HepG2 (cell line): ENCODE measurements around the gene PUS1. TPM values are rescaled to one million over a fixed set of nuclear protein-coding genes. Genes with fewer than 3 reads are reported as not detected.

Experiments
- ATAC-seq: fragments of 200-7000 bp; cut with Tn5 transposase; 3 replicates; pipeline ENCODE4 v1.9.1; 2020; ENCODE audit warnings: mild to moderate bottlenecking, moderate library complexity
- BruUV-seq: library from RNA; stranded (reverse); fragments of 400-500 nt; replicated peaks from 2 replicates; lab custom pipeline; 2021; lab: Mats Ljungman, UMichigan
- CTCF ChIA-PET: fragments of 300-600 bp; formaldehyde crosslinking; extraction: SDS; loops from one replicate; lab custom pipeline; 2021; ENCODE audit warnings: low total read pairs, inconsistent platforms, low intra/inter-chr PET ratio; lab: Yijun Ruan, JAX
- POLR2A ChIA-PET: fragments of 350-600 bp; sonication (Branson Sonifier 250); formaldehyde crosslinking; loops from one replicate; lab custom pipeline; 2020; ENCODE audit warnings: antibody characterized with exemption, inconsistent platforms; lab: Yijun Ruan, JAX
- DNase-seq: peaks from one replicate; pipeline ENCODE4 v3.0.0-alpha.2; 2015; ENCODE audit warnings: low spot score
- FAIRE-seq: peaks from 3 replicates; lab custom pipeline; 2011; peaks lifted over from hg19 to GRCh38; lab: Jason Lieb, UNC
- H2AFZ ChIP-seq: one replicate; pipeline ENCODE4 v1.6.1; 2011; ENCODE audit warnings: low read length, inconsistent platforms
- H3K27ac ChIP-seq: fragments of 300-600 bp; 3 replicates; pipeline ENCODE4 v1.8.0; 2011; ENCODE audit warnings: mixed run types, mild to moderate bottlenecking, mixed read lengths, low read length, inconsistent platforms; ENCODE audit not compliant: insufficient read depth; ENCODE audit errors: extremely low read length
- H3K27me3 ChIP-seq, 2 experiments: fragments of 200-600 bp in 1 of 2; 2 replicates in 1 of 2; 3 replicates in 1 of 2; pipeline versions ENCODE4 v1.6.0 to v1.8.0; 2011; ENCODE audit warnings: low read length in 2 of 2, mild to moderate bottlenecking in 2 of 2, moderate library complexity in 2 of 2, inconsistent platforms in 1 of 2; ENCODE audit not compliant: insufficient read depth in 2 of 2, control insufficient read depth in 1 of 2
- H3K36me3 ChIP-seq, 2 experiments: fragments of 200-600 bp in 1 of 2; replicated peaks in 1 of 2; 2 replicates in 1 of 2; 3 replicates in 1 of 2; pipeline versions ENCODE4 v1.5.1 to v1.8.0; 2011; ENCODE audit warnings: low read length in 2 of 2, inconsistent platforms in 1 of 2; ENCODE audit not compliant: insufficient read depth in 2 of 2, control insufficient read depth in 1 of 2
- H3K4me1 ChIP-seq: 2 replicates; pipeline ENCODE4 v1.5.1; 2012; ENCODE audit warnings: low read length, inconsistent platforms; ENCODE audit not compliant: insufficient read depth
- H3K4me2 ChIP-seq: 2 replicates; pipeline ENCODE4 v1.6.0; 2011; ENCODE audit warnings: low read depth, low read length, inconsistent platforms
- H3K4me3 ChIP-seq, 3 experiments: fragments of 200-600 bp in 1 of 3; sonication (generic), shearing (Covaris generic) in 1 of 3; replicated peaks in 1 of 3; 2 replicates each; pipeline ENCODE4 v1.5.1; 2011 to 2016; ENCODE audit warnings: low read length in 3 of 3, inconsistent platforms in 2 of 3, low read depth in 2 of 3, mild to moderate bottlenecking in 2 of 3, control low read depth in 1 of 3, mixed read lengths in 1 of 3; ENCODE audit not compliant: insufficient read depth in 1 of 3
- H3K79me2 ChIP-seq: one replicate; pipeline ENCODE4 v1.6.1; 2011; ENCODE audit warnings: low read length, inconsistent platforms; ENCODE audit not compliant: insufficient read depth
- H3K9ac ChIP-seq: 2 replicates; pipeline ENCODE4 v1.6.0; 2011; ENCODE audit warnings: mild to moderate bottlenecking, low read depth, low read length, inconsistent platforms; ENCODE audit not compliant: insufficient read depth
- H3K9me3 ChIP-seq: 2 replicates; pipeline ENCODE4 v1.5.1; 2012; ENCODE audit warnings: mild to moderate bottlenecking, low read length
- H4K20me1 ChIP-seq: 2 replicates; pipeline ENCODE4 v1.6.0; 2011; ENCODE audit warnings: inconsistent platforms, mild to moderate bottlenecking, low read length, moderate library complexity; ENCODE audit not compliant: insufficient read depth
- MAFK ChIP-seq, 2 experiments: IDR thresholded peaks in 1 of 2; conservative IDR thresholded peaks in 1 of 2; 2 replicates each; pipeline ENCODE4 v1.6.1; 2011; ENCODE audit warnings: improper control_type of control experiment in 2 of 2, low read length in 2 of 2
- SSRP1 ChIP-seq: IDR thresholded peaks from 2 replicates; pipeline ENCODE4 v1.6.1; 2016; ENCODE audit warnings: control low read depth
- ZNF12 ChIP-seq: sonication (generic); formaldehyde crosslinking; IDR thresholded peaks from 2 replicates; pipeline ENCODE4 v1.5.0; 2020; ENCODE audit warnings: missing genetic modification reagents
- ZNF143 ChIP-seq: sonication (generic); formaldehyde crosslinking; IDR thresholded peaks from 2 replicates; pipeline ENCODE4 v1.4.0; 2020; ENCODE audit warnings: missing genetic modification reagents
- ZNF17 ChIP-seq: sonication (generic); formaldehyde crosslinking; IDR thresholded peaks from 2 replicates; pipeline ENCODE4 v1.5.0; 2020; ENCODE audit warnings: mild to moderate bottlenecking, missing genetic modification reagents
- ZNF260 ChIP-seq: sonication (generic); formaldehyde crosslinking; IDR thresholded peaks from 2 replicates; pipeline ENCODE4 v1.4.0; 2020; ENCODE audit warnings: missing genetic modification reagents, low read depth, mild to moderate bottlenecking, borderline replicate concordance
- ZNF382 ChIP-seq: sonication (generic); formaldehyde crosslinking; IDR thresholded peaks from 2 replicates; pipeline ENCODE4 v1.5.0; 2020; ENCODE audit warnings: missing genetic modification reagents, mild to moderate bottlenecking, borderline replicate concordance
- ZZZ3 ChIP-seq: sonication (generic); formaldehyde crosslinking; IDR thresholded peaks from 2 replicates; pipeline ENCODE4 v1.4.0; 2020; ENCODE audit warnings: missing genetic modification reagents, mild to moderate bottlenecking, borderline replicate concordance
- WGBS: methylation state at CpG from one replicate; pipeline ENCODE4 v1.1.6; 2017; ENCODE audit warnings: low lambda C conversion rate; 5-methylcytosine and 5-hydroxymethylcytosine counted together
- in situ Hi-C: cut with HindIII; loops from 2 replicates; pipeline ENCODE4 v1.10.0; 2017; ENCODE audit warnings: low pct_unique_long_range_greater_than_20kb; ENCODE audit not compliant: extremely low pct_ligation_motif_present
- intact Hi-C: fragments of 100-400 bp; cut with micrococcal nuclease; formaldehyde crosslinking; loops from one replicate; pipeline ENCODE4 v1.10.0; 2022; ENCODE audit not compliant: unreplicated experiment
- polyA plus RNA-seq, 8 experiments: library from polyadenylated mRNA; depleted of rRNA in 3 of 8; stranded (reverse) in 7 of 8; unstranded in 1 of 8; fragments of >200 nt; fragmentation: Illumina TruSeq in 4 of 8; extraction: Trizol in 4 of 8; gene quantifications; 2 replicates each; pipeline versions ENCODE4 v1.2.1 to v1.2.3, GENCODE V29; 2011 to 2016; ENCODE audit warnings: low read depth in 4 of 8, missing spikeins in 1 of 8, mixed read lengths in 1 of 8; ENCODE audit not compliant: insufficient read depth in 1 of 8
- total RNA-seq, 5 experiments: library from RNA; depleted of rRNA; stranded (reverse); fragments of >200 nt; fragmentation: Illumina TruSeq; extraction: Trizol; gene quantifications; 2 replicates each; pipeline ENCODE4 v1.2.3, GENCODE V29; 2016; ENCODE audit warnings: low read depth in 1 of 5
- TF ChIP-seq, protein P1 (sequence below): sonication (generic); formaldehyde crosslinking; IDR thresholded peaks from 2 replicates; pipeline ENCODE4 v1.5.0; 2020; ENCODE audit warnings: mild to moderate bottlenecking, missing genetic modification reagents
- TF ChIP-seq, protein P2 (sequence below): conservative IDR thresholded peaks from 2 replicates; pipeline ENCODE4 v1.6.1; 2018; ENCODE audit warnings: missing genetic modification reagents
- TF ChIP-seq, protein P3 (sequence below): IDR thresholded peaks from 2 replicates; pipeline ENCODE4 v1.6.1; 2018; ENCODE audit warnings: missing genetic modification reagents
- TF ChIP-seq, protein P4 (sequence below): sonication (generic); formaldehyde crosslinking; IDR thresholded peaks from 2 replicates; pipeline ENCODE4 v1.9.0; 2021; ENCODE audit warnings: missing genetic modification reagents, borderline replicate concordance

Gene PUS1
- total and polyA plus RNA-seq, 2 of the 13 experiments (the other 11 are each of a cell fraction or from before 2014, with no cell fraction given), result 19.2 to 24.7 TPM

DNA sequence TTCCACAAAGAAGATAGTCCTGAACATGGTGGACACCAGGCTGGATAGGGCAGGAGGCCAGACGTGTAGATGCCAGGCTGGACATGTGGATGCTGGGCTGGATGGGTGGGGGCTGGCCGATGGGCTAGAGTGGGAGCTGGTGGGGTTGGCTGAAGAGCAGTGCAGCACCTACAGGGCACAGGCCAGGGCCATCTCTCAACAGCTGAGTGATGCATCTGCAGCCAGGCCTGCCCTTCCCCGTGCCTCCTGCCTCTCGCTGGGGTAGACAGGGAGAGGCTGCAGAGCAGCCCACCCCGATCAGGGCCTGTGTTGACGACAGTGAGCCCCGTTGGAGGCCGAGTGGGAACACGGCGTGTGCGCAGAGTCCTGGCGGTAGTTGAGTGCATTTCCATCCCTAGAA lies 59.9 kb downstream of the PUS1 start:
- WGBS, result 98% methylated on average over 10 of the region's 12 CpGs
- TF ChIP-seq ZNF382 (CRISPR knock-in tag) (no peak), SSRP1 (CRISPR knock-in tag) (no peak), ZNF17 (CRISPR knock-in tag) (no peak), ZNF12 (CRISPR knock-in tag) (no peak), ZNF260 (CRISPR knock-in tag) (no peak), ZZZ3 (CRISPR knock-in tag) (no peak), ZNF143 (CRISPR knock-in tag) (no peak), MAFK (conservative IDR thresholded peaks at IDR 0.05 in 1 of 2, IDR thresholded peaks at IDR 0.05 in 1 of 2; ENCODE audit: low read length in 2 of 2) (no peak)
- TF ChIP-seq, protein P1, sequence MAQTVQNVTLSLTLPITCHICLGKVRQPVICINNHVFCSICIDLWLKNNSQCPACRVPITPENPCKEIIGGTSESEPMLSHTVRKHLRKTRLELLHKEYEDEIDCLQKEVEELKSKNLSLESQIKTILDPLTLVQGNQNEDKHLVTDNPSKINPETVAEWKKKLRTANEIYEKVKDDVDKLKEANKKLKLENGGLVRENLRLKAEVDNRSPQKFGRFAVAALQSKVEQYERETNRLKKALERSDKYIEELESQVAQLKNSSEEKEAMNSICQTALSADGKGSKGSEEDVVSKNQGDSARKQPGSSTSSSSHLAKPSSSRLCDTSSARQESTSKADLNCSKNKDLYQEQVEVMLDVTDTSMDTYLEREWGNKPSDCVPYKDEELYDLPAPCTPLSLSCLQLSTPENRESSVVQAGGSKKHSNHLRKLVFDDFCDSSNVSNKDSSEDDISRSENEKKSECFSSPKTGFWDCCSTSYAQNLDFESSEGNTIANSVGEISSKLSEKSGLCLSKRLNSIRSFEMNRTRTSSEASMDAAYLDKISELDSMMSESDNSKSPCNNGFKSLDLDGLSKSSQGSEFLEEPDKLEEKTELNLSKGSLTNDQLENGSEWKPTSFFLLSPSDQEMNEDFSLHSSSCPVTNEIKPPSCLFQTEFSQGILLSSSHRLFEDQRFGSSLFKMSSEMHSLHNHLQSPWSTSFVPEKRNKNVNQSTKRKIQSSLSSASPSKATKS, result no peak
- TF ChIP-seq, protein P2, sequence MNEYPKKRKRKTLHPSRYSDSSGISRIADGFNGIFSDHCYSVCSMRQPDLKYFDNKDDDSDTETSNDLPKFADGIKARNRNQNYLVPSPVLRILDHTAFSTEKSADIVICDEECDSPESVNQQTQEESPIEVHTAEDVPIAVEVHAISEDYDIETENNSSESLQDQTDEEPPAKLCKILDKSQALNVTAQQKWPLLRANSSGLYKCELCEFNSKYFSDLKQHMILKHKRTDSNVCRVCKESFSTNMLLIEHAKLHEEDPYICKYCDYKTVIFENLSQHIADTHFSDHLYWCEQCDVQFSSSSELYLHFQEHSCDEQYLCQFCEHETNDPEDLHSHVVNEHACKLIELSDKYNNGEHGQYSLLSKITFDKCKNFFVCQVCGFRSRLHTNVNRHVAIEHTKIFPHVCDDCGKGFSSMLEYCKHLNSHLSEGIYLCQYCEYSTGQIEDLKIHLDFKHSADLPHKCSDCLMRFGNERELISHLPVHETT (CRISPR knock-in tag), result no peak
- TF ChIP-seq, protein P3, sequence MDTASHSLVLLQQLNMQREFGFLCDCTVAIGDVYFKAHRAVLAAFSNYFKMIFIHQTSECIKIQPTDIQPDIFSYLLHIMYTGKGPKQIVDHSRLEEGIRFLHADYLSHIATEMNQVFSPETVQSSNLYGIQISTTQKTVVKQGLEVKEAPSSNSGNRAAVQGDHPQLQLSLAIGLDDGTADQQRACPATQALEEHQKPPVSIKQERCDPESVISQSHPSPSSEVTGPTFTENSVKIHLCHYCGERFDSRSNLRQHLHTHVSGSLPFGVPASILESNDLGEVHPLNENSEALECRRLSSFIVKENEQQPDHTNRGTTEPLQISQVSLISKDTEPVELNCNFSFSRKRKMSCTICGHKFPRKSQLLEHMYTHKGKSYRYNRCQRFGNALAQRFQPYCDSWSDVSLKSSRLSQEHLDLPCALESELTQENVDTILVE (CRISPR knock-in tag), result no peak
- TF ChIP-seq, protein P4, sequence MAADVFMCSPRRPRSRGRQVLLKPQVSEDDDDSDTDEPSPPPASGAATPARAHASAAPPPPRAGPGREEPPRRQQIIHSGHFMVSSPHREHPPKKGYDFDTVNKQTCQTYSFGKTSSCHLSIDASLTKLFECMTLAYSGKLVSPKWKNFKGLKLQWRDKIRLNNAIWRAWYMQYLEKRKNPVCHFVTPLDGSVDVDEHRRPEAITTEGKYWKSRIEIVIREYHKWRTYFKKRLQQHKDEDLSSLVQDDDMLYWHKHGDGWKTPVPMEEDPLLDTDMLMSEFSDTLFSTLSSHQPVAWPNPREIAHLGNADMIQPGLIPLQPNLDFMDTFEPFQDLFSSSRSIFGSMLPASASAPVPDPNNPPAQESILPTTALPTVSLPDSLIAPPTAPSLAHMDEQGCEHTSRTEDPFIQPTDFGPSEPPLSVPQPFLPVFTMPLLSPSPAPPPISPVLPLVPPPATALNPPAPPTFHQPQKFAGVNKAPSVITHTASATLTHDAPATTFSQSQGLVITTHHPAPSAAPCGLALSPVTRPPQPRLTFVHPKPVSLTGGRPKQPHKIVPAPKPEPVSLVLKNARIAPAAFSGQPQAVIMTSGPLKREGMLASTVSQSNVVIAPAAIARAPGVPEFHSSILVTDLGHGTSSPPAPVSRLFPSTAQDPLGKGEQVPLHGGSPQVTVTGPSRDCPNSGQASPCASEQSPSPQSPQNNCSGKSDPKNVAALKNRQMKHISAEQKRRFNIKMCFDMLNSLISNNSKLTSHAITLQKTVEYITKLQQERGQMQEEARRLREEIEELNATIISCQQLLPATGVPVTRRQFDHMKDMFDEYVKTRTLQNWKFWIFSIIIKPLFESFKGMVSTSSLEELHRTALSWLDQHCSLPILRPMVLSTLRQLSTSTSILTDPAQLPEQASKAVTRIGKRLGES (CRISPR knock-in tag), result no peak
- intact Hi-C loops (no loop called here), in situ Hi-C loops (no loop called here)
- no TSS peak for BruUV-seq
- Histone ChIP-seq H2AFZ (no peak overlapping the region), H3K36me3 (peaks cover 46 to 81% of the 10 kb centered on the region in 2 experiments), H3K79me2 (no peaks in the 10 kb centered on the region), H3K4me3 (no peak overlapping the region), H3K4me2 (no peak overlapping the region), H3K9me3 (no peaks in the 10 kb centered on the region), H3K4me1 (no peaks in the 10 kb centered on the region), H3K9ac (no peak overlapping the region), H4K20me1 (no peaks in the 10 kb centered on the region), H3K27me3 (no peaks in the 10 kb centered on the region), H3K27ac (no peak overlapping the region)
- no peak for ATAC-seq
- DNase-seq, result no peak
- FAIRE-seq, result no peak
- ChIA-PET CTCF (no interaction called here), POLR2A (no interaction called here)
